GM18868 (cell line): ENCODE data around the gene SCAMP4.

Experiments
- ATAC-seq: cut with Tn5 transposase; IDR thresholded peaks from one replicate; pipeline ENCODE4 v1.9.1; 2021; ENCODE audit warnings: mild to moderate bottlenecking, moderate library complexity; ENCODE audit not compliant: unreplicated experiment

The SCAMP4 gene, protein sequence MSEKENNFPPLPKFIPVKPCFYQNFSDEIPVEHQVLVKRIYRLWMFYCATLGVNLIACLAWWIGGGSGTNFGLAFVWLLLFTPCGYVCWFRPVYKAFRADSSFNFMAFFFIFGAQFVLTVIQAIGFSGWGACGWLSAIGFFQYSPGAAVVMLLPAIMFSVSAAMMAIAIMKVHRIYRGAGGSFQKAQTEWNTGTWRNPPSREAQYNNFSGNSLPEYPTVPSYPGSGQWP

GRCh38 chr19:1905110-1905862, at the start of gene SCAMP4, which contains the start of gene ADAT3:
Gene SCAMP4, plus strand, starts transcription at chr19:1905399. Its CDS starts 9,621 bp downstream, at chr19:1915020.
Gene ADAT3, plus strand, starts transcription at chr19:1905399. Its CDS starts 6,649 bp downstream, at chr19:1912048.
- ATAC-seq: peak; percentile 84

- no peak for ATAC-seq
These were observed 49.4 kb upstream of the SCAMP4 start for GRCh38 chr19:1855828-1856255.

- ATAC-seq: no peak
These were observed 48.9 kb upstream of the SCAMP4 start for GRCh38 chr19:1856345-1856697.

DNA sequence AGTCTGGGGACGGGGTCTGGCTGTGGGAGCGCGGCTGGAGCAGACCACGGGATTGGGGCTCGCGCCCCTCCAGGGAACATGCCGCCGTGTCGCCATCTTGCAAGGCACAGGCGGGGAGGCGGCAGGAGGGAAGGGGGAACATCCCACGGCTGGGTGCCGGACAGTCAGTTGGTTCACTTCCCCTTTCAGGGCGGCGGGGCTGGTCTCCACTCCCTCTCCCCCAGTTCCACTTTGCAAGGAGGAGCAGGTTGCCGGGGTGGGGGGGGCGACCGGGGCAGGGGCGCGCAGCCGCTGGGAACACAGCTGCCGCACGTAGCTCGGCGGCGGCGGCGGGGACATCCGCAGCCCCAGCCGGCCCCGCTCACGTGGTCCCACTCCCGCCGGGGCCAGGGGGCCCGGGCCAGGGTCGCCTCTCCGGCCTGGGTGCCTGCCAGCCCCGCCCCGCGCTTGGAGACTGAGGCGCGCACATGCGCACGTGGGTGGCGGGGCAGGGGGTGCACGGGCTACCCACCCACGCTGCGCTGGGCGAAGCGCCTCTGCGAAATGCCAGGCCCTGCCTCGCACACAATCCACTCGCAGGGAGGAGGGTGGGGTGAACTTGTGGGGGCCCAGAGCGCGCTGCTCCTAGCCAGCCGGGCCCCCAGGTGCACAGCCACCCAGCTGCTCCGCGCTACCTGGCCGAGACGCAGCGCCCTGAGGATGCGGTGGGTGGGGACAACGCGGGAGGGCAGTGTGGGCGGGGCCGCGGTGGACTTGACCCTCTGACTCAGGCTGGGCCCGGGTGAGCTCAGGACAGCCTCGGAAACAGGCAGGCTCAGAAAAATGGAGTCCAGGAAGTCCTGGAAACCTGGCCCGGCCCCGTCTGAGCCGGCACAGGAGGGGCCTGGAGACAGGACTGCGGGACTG, 48.2 kb upstream of the SCAMP4 start:
- ATAC-seq: no peak

DNA sequence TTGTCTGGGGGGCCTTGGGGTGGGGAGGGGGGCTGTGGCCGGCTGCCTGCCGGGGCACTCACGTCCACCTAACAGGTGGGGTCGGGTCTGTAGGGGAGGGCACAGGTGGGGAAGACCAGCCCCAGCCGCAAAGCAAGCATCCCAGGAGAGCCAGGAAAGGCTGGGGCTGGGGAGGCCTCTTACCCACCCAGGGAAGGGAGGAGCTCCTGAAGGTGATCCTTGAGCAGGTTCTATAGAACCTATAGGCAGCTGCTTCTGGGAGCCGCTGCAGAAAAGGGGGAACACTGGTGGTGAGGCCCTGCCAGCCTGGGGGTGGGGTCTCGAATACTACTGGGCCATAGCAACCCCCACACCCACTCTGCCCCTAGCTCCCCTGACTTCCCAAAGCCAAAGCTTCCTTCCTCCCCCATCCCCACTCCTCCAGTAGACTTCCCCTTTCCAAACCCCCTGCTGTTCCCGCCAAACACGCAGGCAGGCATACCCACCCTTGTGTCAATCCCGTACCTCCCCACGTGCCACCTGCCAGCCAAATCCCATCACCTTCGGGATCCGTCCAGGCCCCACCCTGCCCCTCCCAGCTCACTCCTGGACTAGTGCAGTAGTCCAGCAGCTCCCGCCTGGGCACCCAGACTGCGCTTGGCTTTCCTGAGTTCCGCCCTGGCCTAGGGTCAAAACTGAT, 47.4 kb upstream of the SCAMP4 start:
- no peak for ATAC-seq

DNA sequence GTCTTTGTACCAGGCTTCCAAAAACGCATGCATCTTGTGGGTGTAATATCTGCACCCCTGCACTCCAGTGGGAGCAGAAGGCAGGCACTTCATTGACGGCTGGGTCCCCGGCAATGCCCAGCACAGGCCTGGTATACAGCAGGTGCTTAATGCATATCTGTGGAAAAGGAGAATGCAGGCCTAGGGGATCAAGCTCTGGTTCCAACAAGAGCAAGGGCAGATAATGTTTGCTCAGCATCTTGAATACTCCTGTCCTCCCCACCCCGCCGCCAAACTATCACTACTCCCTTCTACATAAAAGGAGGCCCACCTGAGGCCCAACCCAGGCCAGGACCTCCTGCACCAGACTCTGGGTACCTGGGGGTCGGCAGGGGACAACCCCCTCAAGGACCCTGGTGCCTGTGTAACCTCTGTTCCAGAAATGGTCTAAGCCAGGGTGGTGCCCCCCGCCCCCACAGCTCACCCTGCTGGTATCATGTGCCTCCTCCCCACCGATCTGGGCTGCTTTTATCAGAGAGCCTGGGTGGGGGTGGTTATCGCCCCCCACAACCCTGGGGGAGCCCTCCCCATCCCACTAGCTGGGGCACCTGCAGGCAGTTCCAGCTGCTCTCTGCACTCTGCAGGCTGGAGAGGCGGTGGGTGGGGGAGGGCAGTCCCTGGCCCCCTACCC, 46.7 kb upstream of the SCAMP4 start:
- ATAC-seq: no peak

DNA sequence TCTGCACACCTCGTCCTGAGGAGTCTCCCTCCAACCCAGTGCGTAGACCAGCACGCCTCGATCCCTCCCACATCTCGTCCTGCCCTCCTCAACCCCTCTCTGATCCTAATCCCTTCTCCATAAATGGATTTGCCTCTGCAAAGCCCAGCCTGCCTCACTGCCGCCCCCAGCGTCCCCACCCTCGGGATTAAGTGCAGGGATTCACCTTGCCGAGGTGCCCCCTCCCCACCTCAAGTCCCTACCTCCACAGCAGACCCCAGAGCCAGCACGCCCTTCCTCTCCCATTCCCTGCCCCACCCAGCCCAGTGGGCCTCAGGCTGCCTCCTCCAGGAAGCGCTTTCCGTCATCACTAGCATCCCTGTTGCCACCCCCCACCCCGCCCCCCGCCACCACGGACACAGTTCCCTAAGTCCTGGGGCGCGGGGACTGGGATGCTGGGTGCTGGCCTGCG, 45.8 kb upstream of the SCAMP4 start:
- ATAC-seq: no peak

GRCh38 chr19:1860042-1860775, 45.0 kb upstream of the SCAMP4 start:
- no peak for ATAC-seq

DNA sequence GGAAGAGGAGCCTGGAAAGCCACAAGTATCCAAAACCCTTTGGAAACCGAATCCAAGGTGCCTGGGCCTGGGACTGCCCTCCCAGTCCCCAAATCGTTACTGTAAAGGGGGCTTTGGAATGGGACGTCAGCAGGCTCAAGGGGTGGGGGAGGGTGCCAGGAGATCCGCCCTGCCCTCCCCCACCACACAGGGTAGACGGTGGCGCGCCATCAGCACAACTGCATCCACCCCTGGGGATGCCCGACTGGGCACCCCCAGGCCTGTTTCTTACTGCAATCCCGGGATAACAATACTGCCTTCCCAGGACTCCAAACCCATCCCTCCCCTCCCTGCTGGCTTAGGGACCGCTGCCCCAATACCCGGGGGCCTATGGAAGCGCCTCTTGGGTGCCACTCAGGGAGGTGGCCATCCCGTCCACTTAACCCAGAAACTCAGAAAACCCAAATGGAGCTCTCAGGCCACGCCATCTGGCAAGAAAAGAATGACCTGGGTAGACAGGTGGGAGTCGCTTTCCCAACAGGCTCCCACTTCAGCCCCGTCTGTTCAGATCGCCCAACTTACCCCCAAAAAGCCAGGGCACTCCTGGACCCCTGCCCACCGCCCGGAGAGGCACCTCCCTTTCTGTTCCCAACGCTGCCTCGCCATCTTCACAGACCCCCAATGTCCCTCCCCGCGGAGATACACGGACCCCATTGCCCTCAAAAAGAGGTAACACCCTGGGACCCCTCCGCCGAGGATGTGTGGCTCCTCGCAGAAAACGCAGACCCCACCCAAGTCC, 44.2 kb upstream of the SCAMP4 start:
- ATAC-seq: no peak

GRCh38 chr19:1861599-1862031, 43.6 kb upstream of the SCAMP4 start:
- no peak for ATAC-seq

DNA sequence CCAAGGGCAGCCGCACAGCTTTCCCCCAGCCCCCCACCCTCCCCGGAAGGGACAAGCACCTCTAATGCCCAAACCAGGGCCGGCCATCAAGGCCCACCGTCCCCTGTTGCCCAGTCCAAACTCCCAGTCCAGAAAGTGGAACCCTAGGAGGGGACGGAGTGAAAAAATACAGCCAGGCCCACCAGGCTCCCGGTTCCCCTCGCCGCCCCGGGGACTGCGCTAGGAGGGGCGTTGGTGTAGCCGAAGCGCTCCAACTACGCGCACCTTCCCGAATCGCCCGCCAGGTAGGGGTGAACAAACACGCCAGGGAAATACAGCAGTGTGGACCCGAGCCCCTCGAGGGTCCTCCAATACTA, 43.2 kb upstream of the SCAMP4 start:
- no peak for ATAC-seq

DNA sequence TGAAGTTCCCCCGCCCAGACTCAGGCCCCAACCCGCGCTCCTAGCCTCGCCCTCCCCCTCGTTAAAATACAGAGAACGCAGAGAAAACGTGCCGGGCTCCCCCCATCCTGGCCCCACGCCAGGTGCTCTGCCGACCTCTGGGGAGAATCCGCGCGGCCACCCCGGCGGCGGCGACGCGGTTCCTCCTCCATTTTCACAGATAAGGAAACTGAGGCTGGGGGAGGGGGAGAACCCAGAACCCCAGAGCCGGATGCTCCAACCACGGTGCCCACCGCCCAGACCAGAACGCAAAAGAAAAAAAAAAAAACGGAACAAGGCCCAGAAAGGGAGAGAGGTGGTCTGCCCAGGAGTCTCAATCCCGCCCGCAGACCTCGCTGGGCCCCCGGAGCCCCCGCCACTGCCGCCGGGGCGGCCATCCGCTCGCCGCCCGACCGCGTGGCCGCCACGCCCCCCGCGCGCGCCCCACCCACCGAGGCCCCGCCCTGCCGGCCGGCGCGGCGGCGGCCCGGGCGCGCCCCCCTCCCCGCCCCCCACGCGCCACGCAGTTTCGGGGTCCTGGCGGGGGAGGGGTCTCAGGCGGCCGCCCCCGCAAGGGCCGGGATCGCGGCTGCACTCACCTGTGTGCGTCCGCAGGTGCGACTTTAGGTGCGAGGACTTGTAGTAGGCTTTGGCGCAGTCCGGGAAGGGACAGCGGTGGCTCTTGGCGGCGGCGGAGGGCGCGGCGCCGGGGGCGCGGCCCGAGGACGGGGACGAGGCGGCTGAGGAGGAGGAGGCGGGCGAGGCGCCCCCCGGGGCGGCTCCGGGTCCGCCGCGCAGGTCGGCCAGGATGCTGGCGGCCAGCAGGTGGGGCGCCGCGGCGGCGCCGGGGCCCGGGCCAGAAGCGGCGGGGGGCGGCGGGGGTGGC, 42.5 kb upstream of the SCAMP4 start:
- no peak for ATAC-seq

- ATAC-seq: no peak
These were observed 41.9 kb upstream of the SCAMP4 start, which contains the start of gene KLF16 for GRCh38 chr19:1863328-1863637. Gene KLF16, minus strand, starts transcription at chr19:1863579. Its CDS starts 82 bp downstream, at chr19:1863497.

DNA sequence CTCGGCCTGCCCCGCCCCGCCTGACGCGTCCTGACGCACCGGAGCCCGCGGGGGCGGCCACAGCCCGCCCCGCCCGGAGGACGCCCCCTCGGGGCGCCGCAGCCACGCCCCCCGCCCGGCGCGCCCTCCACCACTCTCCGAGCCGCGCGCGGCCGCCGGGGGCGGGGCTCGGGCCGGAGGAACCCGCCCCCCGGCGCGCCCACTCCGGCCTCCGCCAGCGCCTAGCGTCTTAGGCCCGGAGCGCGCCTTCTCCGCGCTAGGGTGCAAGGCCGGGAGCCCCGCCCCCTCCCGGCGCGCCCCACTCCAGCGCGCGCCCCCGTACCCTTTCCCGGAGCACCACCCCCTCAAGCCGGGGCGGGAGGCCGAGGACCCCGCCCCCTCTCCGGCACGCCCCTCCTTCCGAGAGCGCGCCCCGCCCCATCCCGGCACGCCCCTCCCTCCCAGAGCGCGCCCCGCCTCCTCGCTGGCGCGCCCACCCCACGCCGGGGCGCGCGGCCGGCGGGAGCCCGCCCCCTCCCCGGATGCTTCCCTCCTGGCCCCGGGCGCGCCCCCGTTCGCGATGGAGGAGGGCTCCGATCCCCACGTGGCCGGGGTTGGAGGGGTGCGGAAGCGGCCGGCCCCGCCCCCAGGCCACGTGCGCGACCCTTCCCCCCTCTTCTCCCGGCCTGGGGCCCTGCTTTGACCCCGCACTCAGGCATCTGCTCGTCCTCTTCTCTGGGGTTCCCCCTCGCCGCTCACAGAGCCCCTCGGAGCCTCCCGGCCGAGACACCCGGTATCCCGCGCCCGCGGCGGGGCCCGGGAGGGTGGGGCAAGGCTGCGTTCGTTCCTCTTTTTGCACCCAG, 41.3 kb upstream of the SCAMP4 start:
- peak; percentile 52 for ATAC-seq

DNA sequence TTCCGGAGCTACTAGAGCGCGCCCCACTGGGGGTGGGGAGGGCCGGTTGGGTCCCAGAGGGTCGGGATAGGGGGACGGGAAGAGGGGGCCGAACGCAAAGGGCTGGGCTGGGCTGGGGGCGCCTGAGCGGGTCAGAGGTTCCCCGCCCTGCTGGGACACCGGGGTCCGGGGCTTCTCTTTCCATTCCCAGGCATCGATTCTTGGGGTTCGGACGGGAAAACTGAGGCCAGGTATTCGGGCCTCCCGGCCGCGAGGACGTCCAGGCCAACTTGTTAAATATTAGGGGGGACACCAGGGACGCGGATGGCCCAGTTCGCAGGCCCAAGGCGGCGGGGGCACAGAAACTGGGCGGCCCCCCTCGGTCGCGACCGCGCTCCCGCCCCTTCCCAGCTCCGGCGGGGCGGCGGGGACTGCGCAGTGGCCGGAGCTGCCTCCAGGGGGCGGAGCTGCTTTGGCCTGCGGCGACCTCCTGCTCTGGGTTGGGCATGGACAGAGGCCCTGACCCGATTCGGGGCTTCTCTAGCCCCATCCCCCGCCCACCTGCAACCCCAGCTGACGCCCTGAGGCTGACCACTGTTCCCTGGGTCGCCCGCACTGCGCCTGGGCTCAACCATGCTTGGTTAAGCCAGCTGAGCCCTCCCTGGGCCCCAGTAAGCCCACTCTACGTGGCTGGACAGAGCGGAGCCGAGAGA, 40.6 kb upstream of the SCAMP4 start:
- peak; percentile 33 for ATAC-seq
